GM21390 (cell line): ENCODE results near the gene ENOSF1.
A peak's percentile ranks its signal among the peaks of the same experiment; 100 is the strongest.

ENCODE experiments used
- ATAC-seq: cut with Tn5 transposase; IDR thresholded peaks from one replicate; pipeline ENCODE4 v1.9.1; 2021; ENCODE audit not compliant: unreplicated experiment

The ENOSF1 gene

GRCh38 chr18:675307-675706 lies 37.1 kb downstream of the ENOSF1 start:
- no peak for ATAC-seq

GRCh38 chr18:673769-674168 lies 38.7 kb downstream of the ENOSF1 start:
- no peak for ATAC-seq

GRCh38 chr18:673317-673716 lies 39.1 kb downstream of the ENOSF1 start:
- ATAC-seq: no peak

GRCh38 chr18:671405-671804 lies 41.0 kb downstream of the ENOSF1 start:
- no peak for ATAC-seq

- no peak for ATAC-seq
Observed at GRCh38 chr18:670522-670921, 41.9 kb downstream of the ENOSF1 start.

- ATAC-seq: no peak
Observed at GRCh38 chr18:669077-669476, 43.4 kb downstream of the ENOSF1 start.

GRCh38 chr18:668260-668659 lies 44.2 kb downstream of the ENOSF1 start:
- ATAC-seq: no peak

- ATAC-seq: no peak
Observed at GRCh38 chr18:666628-667027, 45.8 kb downstream of the ENOSF1 start.

- no peak for ATAC-seq
Observed at GRCh38 chr18:666177-666576, 46.3 kb downstream of the ENOSF1 start.

- ATAC-seq: no peak
Observed at GRCh38 chr18:662197-662596, 50.2 kb downstream of the ENOSF1 start.

- no peak for ATAC-seq
Observed at GRCh38 chr18:659597-659996, 52.8 kb downstream of the ENOSF1 start.

- no peak for ATAC-seq
Observed at GRCh38 chr18:658947-659533, 53.4 kb downstream of the ENOSF1 start.

GRCh38 chr18:658001-658946 lies 54.2 kb downstream of the ENOSF1 start:
- ATAC-seq: peak; percentile 53

GRCh38 chr18:657311-658000 lies 55.0 kb downstream of the ENOSF1 start, which contains the start of gene TYMS:
TYMS (plus strand) TSS chr18:657653; CDS start chr18:657743, 90 bp downstream.
- ATAC-seq: peak; percentile 54

GRCh38 chr18:655445-655844 lies 57.0 kb downstream of the ENOSF1 start:
- no peak for ATAC-seq

- ATAC-seq: no peak
Observed at GRCh38 chr18:654601-655000, 57.8 kb downstream of the ENOSF1 start.

GRCh38 chr18:653512-653911 lies 58.9 kb downstream of the ENOSF1 start:
- ATAC-seq: no peak

- ATAC-seq: no peak
Observed at GRCh38 chr18:652131-652530, 60.3 kb downstream of the ENOSF1 start.

- ATAC-seq: peak; percentile 99
Observed at GRCh38 chr18:650428-650858, 62.0 kb downstream of the ENOSF1 start.

GRCh38 chr18:649341-649740 lies 63.1 kb downstream of the ENOSF1 start:
- ATAC-seq: no peak

- no peak for ATAC-seq
Observed at GRCh38 chr18:647304-647703, 65.1 kb downstream of the ENOSF1 start.
